ENCODE measurements around the gene ELF5.

- TF ChIP-seq BCL11A (tag by site-specific recombination; IDR thresholded peaks at IDR 0.05; ENCODE audit: low read depth), result no peak
- TF ChIP-seq CTCF (tag by site-specific recombination; IDR thresholded peaks at IDR 0.05), result no peak
- no peak for TF ChIP-seq ZNF24 (tag by site-specific recombination; IDR thresholded peaks at IDR 0.05)
- TF ChIP-seq BCL6B (tag by site-specific recombination; IDR thresholded peaks at IDR 0.05), result no peak
- TF ChIP-seq TSHZ1 (tag by site-specific recombination; IDR thresholded peaks at IDR 0.05; ENCODE audit: borderline replicate concordance), result no peak
- TF ChIP-seq ZNF274 (IDR thresholded peaks at IDR 0.05; ENCODE audit: low read length), result no peak
- no peak for TF ChIP-seq ZNF274 (tag by site-specific recombination; IDR thresholded peaks at IDR 0.05; ENCODE audit: borderline replicate concordance)
- no peak for TF ChIP-seq ZNF768 (tag by site-specific recombination; IDR thresholded peaks at IDR 0.05)
- TF ChIP-seq ZNF701 (tag by site-specific recombination; IDR thresholded peaks at IDR 0.05), result no peak
- TF ChIP-seq PATZ1 (tag by site-specific recombination; IDR thresholded peaks at IDR 0.05), result no peak
- TF ChIP-seq ZNF629 (tag by site-specific recombination; IDR thresholded peaks at IDR 0.05), result no peak
- no peak for TF ChIP-seq ZBTB11 (tag by site-specific recombination; conservative IDR thresholded peaks at IDR 0.05; ENCODE audit: low read depth)
- no peak for TF ChIP-seq TRIM28 (IDR thresholded peaks at IDR 0.05; ENCODE audit: borderline replicate concordance, low read length)
- no peak for TF ChIP-seq ZNF214 (tag by site-specific recombination; IDR thresholded peaks at IDR 0.05; ENCODE audit: borderline replicate concordance)
Measured at GRCh38 chr11:34475656-34476055, 37.9 kb downstream of the ELF5 start.
